NCI-H345 treated with DMSO at 0.1 percent for 48 hours (cell line): ENCODE results near the gene KIF12.
A peak's percentile ranks its signal among the peaks of the same experiment; 100 is the strongest.

ENCODE experiments used
- DNase-seq: peaks from one replicate; lab custom pipeline; 2025; ENCODE audit not compliant: unreplicated experiment; lab: John Stamatoyannopoulos, UW

Gene KIF12

DNA sequence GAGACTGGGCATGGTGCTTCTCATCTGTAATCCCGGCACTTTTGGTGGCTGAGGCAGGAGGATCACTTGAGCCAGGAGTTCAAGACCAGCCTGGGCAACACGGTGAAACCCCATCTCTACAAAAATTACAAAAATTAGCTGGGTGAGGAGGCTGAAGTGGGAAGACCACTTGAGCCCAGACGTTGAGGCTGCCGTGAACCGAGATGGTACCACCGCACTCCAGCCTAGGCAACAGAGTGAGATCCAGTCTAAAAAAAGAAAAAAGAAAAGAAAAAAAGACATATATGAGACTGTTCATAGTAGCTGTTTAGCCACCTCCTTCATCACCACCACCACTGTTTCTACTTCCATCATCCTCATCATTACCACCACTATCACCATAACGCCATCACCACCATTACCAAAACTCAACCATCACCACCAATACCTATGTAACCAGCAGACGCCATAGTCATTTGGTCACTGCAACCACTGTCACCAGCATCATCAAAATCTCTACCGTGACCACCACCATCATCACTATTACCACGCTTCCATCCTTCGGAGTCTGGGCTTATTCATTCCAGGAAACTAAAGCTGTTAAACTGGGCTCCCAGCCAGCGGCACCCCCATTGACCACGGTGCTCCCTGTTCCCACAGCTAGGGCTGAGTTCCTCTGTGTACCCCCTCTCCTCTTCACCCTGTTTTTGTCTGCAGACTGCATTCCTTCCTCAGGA is 8.4 kb upstream of the KIF12 start:
- no peak for DNase-seq

DNA sequence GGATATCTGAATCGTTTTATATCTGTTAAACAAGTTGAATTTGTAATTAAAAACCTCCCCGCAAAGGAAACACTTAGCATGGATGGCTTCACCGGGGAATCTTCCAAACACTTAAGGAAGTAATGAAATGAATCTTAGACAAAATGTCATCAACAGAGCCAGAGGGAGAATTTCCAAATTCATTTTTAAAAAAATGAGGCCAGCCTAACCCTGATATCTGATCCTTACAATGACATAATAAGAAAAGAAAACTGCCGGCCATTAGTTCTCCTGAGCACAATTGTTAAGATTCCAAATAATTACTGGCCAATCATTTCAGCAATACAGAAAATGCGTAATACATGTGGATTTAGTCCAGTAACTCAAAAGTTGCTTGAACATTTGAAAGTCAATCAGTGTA is 6.1 kb upstream of the KIF12 start:
- DNase-seq, result no peak

DNA sequence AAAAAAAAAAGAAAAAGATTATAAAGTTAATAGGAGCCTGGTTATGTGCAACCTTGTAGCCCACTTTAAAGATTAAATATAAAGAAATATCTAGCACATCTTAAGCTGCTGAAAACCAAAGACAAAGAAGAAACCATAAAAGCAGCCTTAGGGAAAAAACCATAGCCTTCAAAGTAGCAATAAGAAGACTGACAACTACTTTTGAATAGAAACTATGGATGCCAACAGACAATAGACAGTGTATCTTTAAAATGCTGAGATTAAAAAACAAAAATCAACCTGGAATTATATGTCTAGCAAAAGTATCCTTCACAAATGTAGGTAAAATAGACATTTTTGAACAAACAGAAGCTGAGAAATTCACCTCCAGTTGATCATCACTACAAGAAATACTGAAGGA is 3.4 kb upstream of the KIF12 start:
- no peak for DNase-seq

DNA sequence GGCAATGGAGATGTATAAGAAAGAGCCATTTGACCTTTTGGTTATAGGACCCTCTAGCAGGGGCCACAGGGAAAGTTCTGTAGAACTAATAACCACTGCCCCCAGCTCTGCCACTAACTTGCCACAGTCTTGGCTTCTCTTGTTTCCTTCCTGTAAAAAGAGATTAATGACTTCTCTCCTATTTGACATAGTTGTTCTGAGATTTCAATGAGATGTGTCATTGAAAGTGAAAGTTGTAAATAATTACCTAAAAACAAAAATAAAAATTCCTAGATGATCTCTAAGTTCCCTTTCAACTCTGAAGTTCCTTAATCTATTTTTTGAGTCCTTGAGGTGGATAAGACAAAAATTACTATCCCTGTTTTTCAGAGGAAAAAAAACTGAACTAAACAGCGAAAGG is 1.4 kb upstream of the KIF12 start:
- DNase-seq, result no peak

- DNase-seq, result no peak
These were observed 678 bp upstream of the KIF12 start for GRCh38 chr9:114099669-114100270.

- DNase-seq, result peak; percentile 64
These were observed 814 bp downstream of the KIF12 start for GRCh38 chr9:114098021-114098935.

- DNase-seq, result no peak
These were observed 1.5 kb downstream of the KIF12 start for GRCh38 chr9:114097613-114098020.

DNA sequence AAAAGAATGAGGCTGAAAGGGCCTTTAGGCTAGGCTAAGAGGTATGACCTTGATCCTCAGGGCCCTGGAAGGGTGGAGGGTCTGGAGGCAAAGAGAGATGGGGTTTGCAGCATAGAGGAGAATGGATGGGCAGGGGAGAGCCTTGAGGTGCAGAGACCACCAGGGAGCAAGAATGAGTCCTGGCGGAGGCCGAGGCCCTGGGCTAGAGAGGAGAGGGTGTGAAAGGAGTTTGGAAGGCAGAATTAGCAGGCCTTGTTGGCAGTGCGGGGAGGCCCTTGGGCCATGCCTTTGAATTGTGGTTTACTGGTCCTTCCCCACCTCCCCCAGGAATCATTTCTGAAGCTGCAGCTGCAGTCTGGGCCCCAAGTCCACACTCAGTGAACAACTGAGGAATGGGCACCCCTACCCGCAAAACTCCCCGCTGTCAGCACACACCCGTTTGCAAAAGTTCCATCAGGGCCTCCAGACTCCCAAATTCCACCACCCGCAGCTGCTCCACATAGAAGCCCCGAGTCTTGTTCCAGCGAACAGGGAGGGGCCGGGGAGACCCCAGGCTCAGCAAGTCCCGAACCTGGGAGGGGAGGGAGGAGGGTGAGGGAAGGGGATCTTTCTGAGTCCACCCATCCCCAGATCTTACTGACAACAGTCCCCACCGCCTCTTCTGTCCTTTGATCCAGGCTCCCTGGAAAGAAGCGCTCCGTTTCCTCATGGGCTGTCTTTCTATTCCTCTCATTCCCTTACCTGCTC is 2.1 kb downstream of the KIF12 start:
- DNase-seq, result no peak

DNA sequence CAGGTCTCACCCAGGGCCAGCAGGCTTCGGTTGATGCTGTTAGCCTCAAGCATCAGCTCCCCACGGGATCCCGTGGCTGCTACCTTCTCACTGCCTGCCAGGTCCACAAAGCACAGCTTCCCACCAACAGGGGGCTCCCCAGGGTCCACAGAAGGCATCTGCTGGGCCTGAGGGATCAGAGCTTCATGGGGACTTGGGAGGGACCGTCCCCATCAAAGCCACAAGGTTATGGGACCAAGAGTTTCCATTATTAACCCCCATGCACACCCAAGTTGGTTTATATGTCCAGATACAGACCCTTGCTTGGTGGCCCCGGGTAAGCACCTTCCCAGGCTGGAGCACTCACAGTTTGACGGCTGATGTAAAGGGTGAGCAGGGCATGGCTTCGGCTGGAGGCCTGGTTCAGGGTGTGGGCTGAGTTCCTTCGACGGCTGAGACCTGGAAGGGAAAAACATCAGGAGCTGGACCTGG is 3.0 kb downstream of the KIF12 start:
- DNase-seq, result no peak

DNA sequence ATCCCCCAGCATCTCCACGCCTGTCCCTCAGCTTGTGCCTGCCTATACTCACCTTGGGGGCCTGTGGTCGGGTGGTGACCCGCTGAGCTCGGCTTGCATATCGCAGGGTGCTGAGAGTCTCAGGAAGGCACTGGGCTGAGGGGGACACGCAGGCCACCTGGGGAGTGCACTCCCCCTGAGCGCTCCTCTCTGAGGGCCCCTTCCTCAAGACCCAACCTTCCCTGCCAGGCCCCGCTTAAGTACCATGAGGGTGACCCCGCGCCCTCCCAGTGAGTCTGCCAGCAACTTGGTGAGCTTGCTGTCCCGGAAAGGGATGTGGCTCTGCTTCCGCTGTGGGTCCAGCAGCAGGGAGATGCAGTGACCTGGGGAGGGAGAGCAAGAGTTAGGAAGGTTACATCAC is 4.1 kb downstream of the KIF12 start:
- no peak for DNase-seq

DNA sequence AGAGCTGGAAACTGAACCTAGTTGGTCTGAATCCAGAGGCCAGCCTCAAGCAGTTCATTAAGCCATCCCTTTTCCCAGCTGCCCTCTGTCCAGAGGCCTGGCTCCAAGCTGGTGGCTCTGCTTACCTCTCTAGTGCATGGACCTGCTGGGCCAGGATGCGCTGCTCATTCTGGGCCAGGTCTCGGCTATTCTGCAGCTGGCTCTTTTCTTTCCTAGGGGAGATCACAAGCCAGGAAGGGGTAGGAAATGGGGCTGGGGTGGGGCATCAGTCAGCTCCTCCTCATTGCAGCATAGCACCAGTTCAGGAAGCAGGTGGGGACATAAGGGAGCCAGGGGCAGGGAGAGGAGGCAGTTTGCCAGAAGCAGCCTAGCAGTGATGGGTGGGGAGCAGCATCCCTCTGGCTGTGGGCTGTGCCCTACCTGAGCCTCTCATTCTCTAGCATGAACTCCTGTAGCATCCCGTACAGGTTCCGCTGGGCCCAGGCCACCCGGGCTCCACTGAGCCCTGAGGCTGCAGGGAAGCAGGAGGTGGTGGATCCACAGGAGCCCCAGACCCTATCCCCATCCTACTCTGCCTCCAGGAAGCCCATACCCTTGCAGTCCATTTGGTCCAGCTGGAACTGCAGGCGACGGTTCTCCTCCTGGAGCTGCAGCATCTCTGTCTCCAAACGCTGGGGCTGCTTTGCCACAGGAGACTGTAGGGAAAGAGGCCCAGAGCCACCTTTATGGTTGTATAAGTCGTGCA is 5.2 kb downstream of the KIF12 start:
- DNase-seq, result no peak

DNA sequence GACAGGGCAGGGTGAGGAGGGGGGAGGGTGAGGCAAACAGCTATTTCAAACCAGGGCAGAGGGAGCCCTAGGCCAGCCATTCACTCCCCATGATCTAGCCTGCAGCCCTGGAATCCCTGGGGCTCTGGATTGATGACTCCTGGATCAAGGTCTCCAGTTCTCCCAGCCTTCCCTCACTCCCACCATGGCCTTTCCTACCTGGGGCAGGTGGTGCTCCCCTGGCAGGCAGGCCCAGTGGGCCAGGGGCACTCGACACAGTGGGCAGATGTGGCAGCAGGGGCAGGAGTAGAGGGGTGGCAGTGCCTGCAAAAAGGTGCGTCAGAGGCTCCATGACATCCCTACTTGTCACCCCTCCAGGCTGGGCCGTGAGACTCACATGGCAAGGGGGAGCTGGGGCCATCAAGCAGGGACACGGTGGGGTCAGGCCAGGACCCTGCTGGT is 6.0 kb downstream of the KIF12 start:
- no peak for DNase-seq

DNA sequence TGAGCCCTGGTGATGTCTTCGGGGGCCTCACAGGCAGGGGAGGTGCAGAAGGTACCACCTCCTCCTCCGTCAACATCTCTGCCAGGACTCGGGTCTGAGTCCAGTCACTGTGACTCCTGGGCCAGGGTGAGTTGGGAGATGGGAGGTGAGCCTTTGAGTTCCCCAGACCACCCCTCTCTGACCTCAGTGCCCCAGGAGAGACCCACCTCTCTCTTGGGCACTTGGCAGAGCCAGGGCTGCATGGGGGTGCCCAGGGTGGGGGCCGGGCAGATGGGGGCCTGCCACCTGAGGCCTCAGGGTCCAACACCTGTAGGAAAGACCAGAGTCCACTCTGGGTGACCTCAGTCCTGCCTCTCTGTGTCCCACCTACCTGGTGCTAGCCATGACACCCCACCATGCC is 6.8 kb downstream of the KIF12 start:
- no peak for DNase-seq

DNA sequence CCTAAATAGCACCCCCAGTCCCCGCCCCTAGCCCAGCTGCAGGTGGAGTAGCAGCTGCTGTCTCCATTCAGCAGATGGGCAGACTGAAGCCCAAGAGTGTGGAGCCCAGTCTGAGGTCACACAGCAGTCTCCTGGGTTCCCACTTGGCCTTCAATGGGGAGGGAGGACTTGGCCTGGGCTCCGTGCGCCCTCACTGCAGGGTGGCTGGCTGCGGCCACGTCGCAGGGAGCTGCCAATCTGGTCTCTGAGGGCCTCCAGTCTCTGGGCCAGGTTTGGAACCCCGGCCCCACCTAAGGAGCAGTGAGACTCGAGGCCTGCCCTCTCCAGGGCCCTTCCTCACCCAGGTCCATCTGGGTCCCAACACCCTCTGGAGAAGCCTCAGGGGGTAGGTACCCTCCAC is 7.4 kb downstream of the KIF12 start:
- DNase-seq, result no peak

DNA sequence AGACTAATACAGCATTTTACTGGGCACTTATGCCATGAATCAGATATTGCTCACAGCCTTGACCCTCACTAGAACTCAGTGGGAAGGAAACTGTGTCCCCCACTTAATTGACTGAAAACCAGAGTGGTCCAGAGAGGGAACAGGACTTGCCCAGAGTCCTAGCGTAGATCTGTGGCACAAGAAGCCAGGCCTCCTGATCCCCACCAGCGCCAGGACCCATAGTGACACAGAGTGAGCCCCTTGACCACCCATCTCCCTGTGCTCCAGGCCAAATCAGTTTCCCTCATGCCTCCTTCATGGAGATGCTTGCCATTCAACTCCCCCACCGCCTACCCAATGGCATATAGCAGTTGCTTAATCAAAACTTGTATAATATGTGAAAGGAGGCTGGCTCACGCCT is 8.3 kb downstream of the KIF12 start:
- no peak for DNase-seq

GRCh38 chr9:114089206-114089840 is 9.8 kb downstream of the KIF12 start:
- DNase-seq, result no peak

- no peak for DNase-seq
These were observed 10.4 kb downstream of the KIF12 start for GRCh38 chr9:114088571-114089170.

- DNase-seq, result no peak
These were observed 11.4 kb downstream of the KIF12 start for GRCh38 chr9:114087721-114088120.

DNA sequence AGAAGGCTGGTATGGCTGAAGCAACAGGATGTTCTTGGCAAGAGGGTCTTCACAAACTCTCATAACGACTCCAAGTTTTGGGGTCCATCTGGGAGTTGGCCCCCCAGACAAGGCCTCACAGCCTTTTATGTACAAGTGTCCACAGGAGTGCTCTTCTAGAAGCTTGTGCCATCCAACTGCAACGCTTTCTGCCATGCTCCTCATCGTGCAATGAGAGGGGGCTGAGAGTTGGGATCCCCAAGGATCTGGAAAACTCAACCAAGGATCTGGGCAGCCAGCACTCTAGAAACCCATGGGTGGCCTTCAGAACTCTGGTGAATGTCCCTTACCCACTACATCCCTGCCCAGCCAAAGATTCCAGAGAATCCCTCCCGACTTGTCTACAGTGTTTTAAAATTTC is 12.5 kb downstream of the KIF12 start:
- DNase-seq, result no peak

DNA sequence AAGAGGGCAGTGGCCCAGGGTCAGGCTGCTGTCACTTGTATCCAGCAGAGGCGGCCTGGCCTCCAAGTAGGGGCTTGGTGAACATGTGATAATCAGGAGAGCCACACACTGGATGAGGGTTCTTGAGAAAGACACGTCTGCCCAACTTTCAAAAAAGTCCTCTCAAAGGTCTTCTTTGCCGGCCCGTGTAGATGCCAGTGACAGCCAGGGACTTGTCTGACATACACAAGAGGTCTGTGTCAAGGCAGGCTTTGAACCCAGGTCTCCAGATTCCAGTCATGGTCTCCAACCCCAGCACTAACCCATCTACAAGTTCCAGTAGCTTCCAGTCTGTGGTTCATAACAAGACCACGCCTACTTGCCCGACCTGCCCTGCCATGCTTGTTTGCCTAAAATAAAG is 13.1 kb downstream of the KIF12 start:
- no peak for DNase-seq
